ENCODE results near the gene NBAS.
A peak's percentile ranks its signal among the peaks of the same experiment; 100 is the strongest.

NBAS gene

DNA sequence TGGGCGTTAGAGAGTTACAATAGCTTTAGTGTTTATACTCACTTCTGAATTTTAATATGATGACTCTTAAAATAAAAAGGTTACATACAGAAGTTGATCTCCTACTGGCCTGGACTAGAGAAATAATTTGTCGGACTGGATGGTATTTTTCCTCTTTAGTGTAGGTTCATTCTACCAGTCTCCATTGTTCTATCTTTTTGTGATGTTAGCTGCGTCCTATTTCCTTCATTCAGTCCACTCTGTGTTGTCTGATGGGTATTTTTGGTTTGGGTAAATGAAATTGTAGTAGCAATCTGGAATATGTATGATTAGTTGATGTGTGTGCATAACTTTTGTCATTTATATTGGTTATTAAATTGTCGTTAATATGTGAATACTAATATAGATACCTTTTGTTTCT lies 35.8 kb upstream of the NBAS start:
- no peak overlapping the region for H3K4me2 ChIP-seq (ENCODE audit: low read length, poor library complexity, severe bottlenecking)
- no peak overlapping the region for H2AFZ ChIP-seq (ENCODE audit: low read depth, low read length)
- WGBS, result 79% methylated on average over 2 of the region's 4 CpGs
- no peak overlapping the region for H2BK12ac ChIP-seq (ENCODE audit: low read length in 2 of 2)
- H2BK120ac ChIP-seq (ENCODE audit: low read depth, low read length), result no peak overlapping the region
- H3K36me3 ChIP-seq (ENCODE audit: control insufficient read depth in 1 of 2, insufficient read depth in 2 of 2, low read depth in 1 of 2, low read length in 2 of 2), result peaks cover 7 to 72% of the 10 kb centered on the region in 2 experiments
- no peak for DNase-seq
- H4K8ac ChIP-seq (ENCODE audit: low read length), result no peak overlapping the region
- H3K27ac ChIP-seq (ENCODE audit: low read length, poor library complexity, severe bottlenecking), result no peak overlapping the region
- H3K79me1 ChIP-seq (replicated peaks; ENCODE audit: low read length, poor library complexity, severe bottlenecking), result peaks cover 16% of the 10 kb centered on the region
- H3K23ac ChIP-seq (ENCODE audit: low read length in 2 of 2), result no peak overlapping the region
- H3K18ac ChIP-seq (ENCODE audit: low read depth in 1 of 2, low read length in 2 of 2), result no peak overlapping the region
- H3K27me3 ChIP-seq (ENCODE audit: control insufficient read depth in 1 of 2, insufficient read depth in 1 of 2, low read length in 2 of 2), result no peaks in the 10 kb centered on the region
- H2BK5ac ChIP-seq (ENCODE audit: low read depth, low read length, poor library complexity, severe bottlenecking), result no peak overlapping the region
- no peak overlapping the region for H3K4me3 ChIP-seq (ENCODE audit: insufficient read depth in 1 of 2, low read depth in 1 of 2, low read length in 2 of 2)
- H3K4ac ChIP-seq (ENCODE audit: low read depth in 1 of 2, low read length in 2 of 2), result no peak overlapping the region
- no peak overlapping the region for H2AK5ac ChIP-seq (ENCODE audit: low read length, severe bottlenecking)
- H3K14ac ChIP-seq (ENCODE audit: low read length in 2 of 2), result no peak overlapping the region
- H2BK15ac ChIP-seq (ENCODE audit: low read depth, poor library complexity, severe bottlenecking), result no peak overlapping the region
- H4K91ac ChIP-seq (ENCODE audit: low read length), result no peak overlapping the region
- H3K9me3 ChIP-seq (ENCODE audit: control insufficient read depth, low read length), result no peaks in the 10 kb centered on the region
- H3K4me1 ChIP-seq (ENCODE audit: control insufficient read depth, insufficient read depth, low read depth, low read length), result peaks cover 2% of the 10 kb centered on the region
- H3K9ac ChIP-seq (ENCODE audit: low read length), result no peak overlapping the region

DNA sequence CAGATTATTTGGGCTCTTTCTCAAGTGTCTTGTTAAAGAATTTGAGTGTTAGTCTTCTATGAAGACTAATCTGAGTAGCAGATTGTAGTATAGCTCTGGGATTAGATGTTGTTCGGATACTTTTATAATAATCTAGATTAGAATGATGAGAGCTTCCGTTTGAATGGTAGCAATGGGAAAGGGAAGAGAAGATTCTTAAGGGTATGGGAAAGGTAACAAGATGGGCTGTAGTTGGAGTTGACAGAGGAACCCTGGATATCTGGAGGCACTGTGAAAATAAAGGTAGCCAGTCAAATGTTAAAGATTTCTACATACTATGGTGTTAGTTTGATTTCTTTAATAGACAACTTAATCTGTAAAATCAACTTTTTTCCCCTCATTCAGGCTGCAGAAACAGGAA lies 35.2 kb upstream of the NBAS start:
- 97% methylated on average over 2 of the region's 2 CpGs for WGBS
- H3K23ac ChIP-seq (ENCODE audit: low read length in 2 of 2), result no peak overlapping the region

DNA sequence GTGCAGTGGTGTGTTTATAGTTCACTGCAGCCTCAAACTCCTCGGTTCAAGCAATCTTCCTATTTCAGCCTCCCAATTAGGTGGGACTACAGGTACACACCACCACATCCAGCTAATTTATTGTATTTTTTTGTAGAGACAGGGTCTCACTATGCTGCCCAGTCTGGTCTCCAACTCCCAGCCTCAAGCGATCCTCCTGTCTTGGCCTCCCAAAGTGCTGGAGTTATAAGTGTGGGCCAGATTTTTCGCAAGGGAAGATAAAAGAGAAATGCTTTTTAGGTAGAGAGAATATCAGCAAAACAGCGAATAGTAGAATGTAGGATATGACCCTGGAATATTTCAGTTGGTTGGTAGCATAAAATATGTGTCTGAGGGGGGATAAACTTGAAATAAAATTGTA lies 34.8 kb upstream of the NBAS start:
- Histone ChIP-seq H2AK5ac (ENCODE audit: low read length, severe bottlenecking) (no peak overlapping the region), H3K23ac (ENCODE audit: low read length in 2 of 2) (no peak overlapping the region), H3K14ac (ENCODE audit: low read length in 2 of 2) (no peak overlapping the region), H2BK5ac (ENCODE audit: low read depth, low read length, poor library complexity, severe bottlenecking) (no peak overlapping the region), H3K9me3 (ENCODE audit: control insufficient read depth, low read length) (no peaks in the 10 kb centered on the region), H3K4ac (ENCODE audit: low read depth in 1 of 2, low read length in 2 of 2) (no peak overlapping the region), H2BK120ac (ENCODE audit: low read depth, low read length) (no peak overlapping the region), H3K27me3 (ENCODE audit: control insufficient read depth in 1 of 2, insufficient read depth in 1 of 2, low read length in 2 of 2) (no peaks in the 10 kb centered on the region), H2BK15ac (ENCODE audit: low read depth, poor library complexity, severe bottlenecking) (no peak overlapping the region), H4K8ac (ENCODE audit: low read length) (no peak overlapping the region), H3K36me3 (ENCODE audit: control insufficient read depth in 1 of 2, insufficient read depth in 2 of 2, low read depth in 1 of 2, low read length in 2 of 2) (peaks cover 7 to 62% of the 10 kb centered on the region in 2 experiments), H2AFZ (ENCODE audit: low read depth, low read length) (no peak overlapping the region), H2BK12ac (ENCODE audit: low read length in 2 of 2) (no peak overlapping the region), H3K9ac (ENCODE audit: low read length) (peak overlapping the region; percentile 2), H4K91ac (ENCODE audit: low read length) (no peak overlapping the region), H3K4me1 (ENCODE audit: control insufficient read depth, insufficient read depth, low read depth, low read length) (peaks cover 3% of the 10 kb centered on the region), H3K18ac (ENCODE audit: low read depth in 1 of 2, low read length in 2 of 2) (no peak overlapping the region), H3K79me1 (replicated peaks; ENCODE audit: low read length, poor library complexity, severe bottlenecking) (peaks cover 12% of the 10 kb centered on the region), H3K4me2 (ENCODE audit: low read length, poor library complexity, severe bottlenecking) (no peak overlapping the region), H3K27ac (ENCODE audit: low read length, poor library complexity, severe bottlenecking) (no peak overlapping the region), H3K4me3 (ENCODE audit: insufficient read depth in 1 of 2, low read depth in 1 of 2, low read length in 2 of 2) (no peak overlapping the region)
- DNase-seq, result no peak
- 96% methylated on average over 3 of the region's 4 CpGs for WGBS

More for the DNA sequence above, 35.2 kb upstream of the NBAS start:
- peaks cover 15% of the 10 kb centered on the region for H3K79me1 ChIP-seq (replicated peaks; ENCODE audit: low read length, poor library complexity, severe bottlenecking)
- H3K14ac ChIP-seq (ENCODE audit: low read length in 2 of 2), result no peak overlapping the region
- no peaks in the 10 kb centered on the region for H3K27me3 ChIP-seq (ENCODE audit: control insufficient read depth in 1 of 2, insufficient read depth in 1 of 2, low read length in 2 of 2)
- no peak overlapping the region for H4K91ac ChIP-seq (ENCODE audit: low read length)
- no peak overlapping the region for H3K18ac ChIP-seq (ENCODE audit: low read depth in 1 of 2, low read length in 2 of 2)
- no peak overlapping the region for H3K4me2 ChIP-seq (ENCODE audit: low read length, poor library complexity, severe bottlenecking)
- no peak overlapping the region for H2BK120ac ChIP-seq (ENCODE audit: low read depth, low read length)
- H3K9ac ChIP-seq (ENCODE audit: low read length), result peak overlapping the region; percentile 2
- H3K4me3 ChIP-seq (ENCODE audit: insufficient read depth in 1 of 2, low read depth in 1 of 2, low read length in 2 of 2), result no peak overlapping the region
- DNase-seq, result no peak
- H3K9me3 ChIP-seq (ENCODE audit: control insufficient read depth, low read length), result no peaks in the 10 kb centered on the region
- no peak overlapping the region for H2BK5ac ChIP-seq (ENCODE audit: low read depth, low read length, poor library complexity, severe bottlenecking)
- no peak overlapping the region for H2BK15ac ChIP-seq (ENCODE audit: low read depth, poor library complexity, severe bottlenecking)
- H3K4me1 ChIP-seq (ENCODE audit: control insufficient read depth, insufficient read depth, low read depth, low read length), result peaks cover 2% of the 10 kb centered on the region
- no peak overlapping the region for H3K27ac ChIP-seq (ENCODE audit: low read length, poor library complexity, severe bottlenecking)
- H2AK5ac ChIP-seq (ENCODE audit: low read length, severe bottlenecking), result no peak overlapping the region
- H4K8ac ChIP-seq (ENCODE audit: low read length), result no peak overlapping the region
- H2AFZ ChIP-seq (ENCODE audit: low read depth, low read length), result no peak overlapping the region
- H2BK12ac ChIP-seq (ENCODE audit: low read length in 2 of 2), result no peak overlapping the region
- H3K36me3 ChIP-seq (ENCODE audit: control insufficient read depth in 1 of 2, insufficient read depth in 2 of 2, low read depth in 1 of 2, low read length in 2 of 2), result peaks cover 7 to 66% of the 10 kb centered on the region in 2 experiments
- H3K4ac ChIP-seq (ENCODE audit: low read depth in 1 of 2, low read length in 2 of 2), result no peak overlapping the region

DNA sequence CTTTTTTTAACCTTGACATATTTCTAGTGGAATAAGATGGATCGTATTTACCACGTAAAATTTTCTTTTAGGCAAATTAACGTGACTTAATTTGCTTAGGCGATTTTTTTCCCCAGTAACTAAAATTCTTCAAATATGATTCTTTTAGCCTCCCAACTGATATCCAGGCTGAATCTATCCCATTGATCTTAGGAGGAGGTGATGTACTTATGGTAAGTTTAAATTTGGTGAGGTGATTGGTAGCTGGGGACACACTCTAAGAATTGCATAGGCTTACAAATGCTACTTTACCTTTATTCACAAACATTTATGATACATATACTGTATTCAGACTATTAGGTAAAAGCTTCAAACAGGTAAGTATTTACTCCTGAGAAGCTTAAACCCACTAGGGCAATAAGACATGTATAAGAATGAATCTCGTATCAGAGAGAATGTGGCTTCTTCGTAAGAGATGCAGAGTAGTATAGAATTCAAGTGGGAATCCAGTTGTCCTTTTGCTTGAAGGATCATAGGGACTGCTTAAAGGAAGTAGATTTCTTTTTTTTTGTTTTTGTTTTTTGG lies 34.3 kb upstream of the NBAS start:
- Histone ChIP-seq H3K23ac (ENCODE audit: low read length in 2 of 2) (no peak overlapping the region), H3K27ac (ENCODE audit: low read length, poor library complexity, severe bottlenecking) (no peak overlapping the region), H2AFZ (ENCODE audit: low read depth, low read length) (no peak overlapping the region), H2BK120ac (ENCODE audit: low read depth, low read length) (no peak overlapping the region), H3K4me2 (ENCODE audit: low read length, poor library complexity, severe bottlenecking) (no peak overlapping the region), H3K9ac (ENCODE audit: low read length) (no peak overlapping the region), H3K4me3 (ENCODE audit: insufficient read depth in 1 of 2, low read depth in 1 of 2, low read length in 2 of 2) (no peak overlapping the region), H3K4me1 (ENCODE audit: control insufficient read depth, insufficient read depth, low read depth, low read length) (peaks cover 4% of the 10 kb centered on the region), H4K8ac (ENCODE audit: low read length) (no peak overlapping the region), H3K4ac (ENCODE audit: low read depth in 1 of 2, low read length in 2 of 2) (no peak overlapping the region), H2BK5ac (ENCODE audit: low read depth, low read length, poor library complexity, severe bottlenecking) (no peak overlapping the region), H2BK12ac (ENCODE audit: low read length in 2 of 2) (no peak overlapping the region), H3K18ac (ENCODE audit: low read depth in 1 of 2, low read length in 2 of 2) (no peak overlapping the region), H3K9me3 (ENCODE audit: control insufficient read depth, low read length) (no peaks in the 10 kb centered on the region), H2AK5ac (ENCODE audit: low read length, severe bottlenecking) (no peak overlapping the region), H3K79me1 (replicated peaks; ENCODE audit: low read length, poor library complexity, severe bottlenecking) (peaks cover 9% of the 10 kb centered on the region), H3K36me3 (ENCODE audit: control insufficient read depth in 1 of 2, insufficient read depth in 2 of 2, low read depth in 1 of 2, low read length in 2 of 2) (peaks cover 7 to 57% of the 10 kb centered on the region in 2 experiments), H2BK15ac (ENCODE audit: low read depth, poor library complexity, severe bottlenecking) (no peak overlapping the region), H3K27me3 (ENCODE audit: control insufficient read depth in 1 of 2, insufficient read depth in 1 of 2, low read length in 2 of 2) (no peaks in the 10 kb centered on the region), H4K91ac (ENCODE audit: low read length) (no peak overlapping the region), H3K14ac (ENCODE audit: low read length in 2 of 2) (no peak overlapping the region)
- 95% methylated on average over 3 of the region's 6 CpGs for WGBS
- DNase-seq, result no peak
